ENCODE results near the gene JTB. TPM values are rescaled to one million over a fixed set of nuclear protein-coding genes. Genes with fewer than 3 reads are reported as not detected.

JTB gene
- total and polyA plus RNA-seq, 2 of the 4 experiments (the other 2 are of a cell fraction), result 123 to 138 TPM

DNA sequence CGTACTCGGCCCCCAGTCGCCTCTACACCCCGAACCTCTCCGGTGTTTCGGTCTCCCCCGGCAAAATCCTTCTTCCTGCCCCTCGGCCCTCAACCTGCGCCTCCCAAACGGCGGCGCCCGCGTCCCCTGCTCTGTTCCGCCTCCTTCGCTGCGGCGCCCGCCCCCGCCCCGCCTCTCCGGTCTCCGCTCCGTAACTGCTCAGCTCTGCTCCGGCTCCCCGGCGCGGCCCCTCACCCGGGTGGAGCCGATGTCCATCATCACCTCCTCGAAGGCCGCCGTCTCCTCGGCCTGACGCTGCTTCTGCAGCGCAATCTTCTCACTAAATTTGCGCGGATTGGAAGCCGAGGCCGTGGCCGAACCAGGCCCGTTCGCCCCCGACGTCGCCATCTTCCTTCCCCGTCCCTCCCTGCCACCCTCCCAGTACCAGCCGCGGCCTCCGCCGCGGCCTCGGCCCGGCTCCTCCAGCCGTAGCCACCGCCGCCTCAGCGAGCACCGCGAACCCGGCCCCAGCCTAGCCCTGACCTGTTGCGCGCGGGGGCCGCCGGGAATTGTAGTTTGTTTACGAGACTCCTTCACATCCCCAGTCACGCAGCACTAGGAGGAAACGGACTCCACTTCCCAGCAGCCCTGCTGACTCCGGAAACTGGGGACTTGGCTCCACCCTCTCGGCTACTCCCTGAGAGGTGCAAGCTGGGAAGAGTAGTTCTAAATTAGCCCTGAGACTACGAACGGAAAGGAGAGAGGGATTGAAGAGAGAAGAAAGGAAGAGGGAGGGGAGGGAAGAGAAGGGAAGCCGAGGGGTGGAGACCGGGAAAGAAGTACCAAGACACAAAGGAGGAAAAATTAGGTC, 19.1 kb downstream of the JTB start, which contains the start of gene CRTC2 (continued):
- TF ChIP-seq, protein P1, sequence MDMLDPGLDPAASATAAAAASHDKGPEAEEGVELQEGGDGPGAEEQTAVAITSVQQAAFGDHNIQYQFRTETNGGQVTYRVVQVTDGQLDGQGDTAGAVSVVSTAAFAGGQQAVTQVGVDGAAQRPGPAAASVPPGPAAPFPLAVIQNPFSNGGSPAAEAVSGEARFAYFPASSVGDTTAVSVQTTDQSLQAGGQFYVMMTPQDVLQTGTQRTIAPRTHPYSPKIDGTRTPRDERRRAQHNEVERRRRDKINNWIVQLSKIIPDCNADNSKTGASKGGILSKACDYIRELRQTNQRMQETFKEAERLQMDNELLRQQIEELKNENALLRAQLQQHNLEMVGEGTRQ (IDR thresholded peaks at IDR 0.05; ENCODE audit: low read depth, low read length), result no peak

DNA sequence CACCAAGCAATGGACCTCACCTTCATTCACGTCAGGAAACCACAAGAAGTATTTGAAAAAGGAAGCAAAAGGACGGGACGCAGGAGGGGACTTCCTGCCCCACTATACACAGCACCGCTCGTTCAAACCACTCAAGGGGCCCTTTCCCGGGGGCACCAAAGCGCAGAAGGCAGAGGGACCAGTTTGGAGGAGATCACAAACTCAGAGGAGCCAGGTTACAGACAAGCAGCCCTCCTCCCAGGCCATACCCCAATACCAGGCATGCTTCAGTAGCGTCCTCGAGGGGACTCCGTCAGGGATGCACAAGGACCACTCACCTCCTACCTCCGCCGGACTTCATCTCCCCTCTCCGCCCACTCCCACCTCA, 19.7 kb downstream of the JTB start:
- intact Hi-C loops (cut with micrococcal nuclease), result no loop called here
- ATAC-seq (ENCODE audit: low read depth), result peak; percentile 6
- POLR2A ChIA-PET (ENCODE audit: unreplicated experiment), result interaction anchor here (0.6 to 1.0 kb wide), 3 partner anchors 11 to 33 kb away, joined by 3 to 4 read pairs (median 3); partner anchors contain the start of gene DENND4B

More for the DNA sequence above, 19.7 kb downstream of the JTB start:
- H3K9ac ChIP-seq (ENCODE audit: low read depth, low read length), result peak overlapping the region; percentile 92
- H4K5ac ChIP-seq (ENCODE audit: low read depth, low read length), result peak overlapping the region; percentile 38; the same call in 1 of the 2 replicates
- H3K23ac ChIP-seq (ENCODE audit: low read depth, low read length), result peak overlapping the region; percentile 97
- H3K27me3 ChIP-seq (ENCODE audit: control insufficient read depth, insufficient read depth, low read length), result no peaks in the 10 kb centered on the region
- TF ChIP-seq, protein P2, sequence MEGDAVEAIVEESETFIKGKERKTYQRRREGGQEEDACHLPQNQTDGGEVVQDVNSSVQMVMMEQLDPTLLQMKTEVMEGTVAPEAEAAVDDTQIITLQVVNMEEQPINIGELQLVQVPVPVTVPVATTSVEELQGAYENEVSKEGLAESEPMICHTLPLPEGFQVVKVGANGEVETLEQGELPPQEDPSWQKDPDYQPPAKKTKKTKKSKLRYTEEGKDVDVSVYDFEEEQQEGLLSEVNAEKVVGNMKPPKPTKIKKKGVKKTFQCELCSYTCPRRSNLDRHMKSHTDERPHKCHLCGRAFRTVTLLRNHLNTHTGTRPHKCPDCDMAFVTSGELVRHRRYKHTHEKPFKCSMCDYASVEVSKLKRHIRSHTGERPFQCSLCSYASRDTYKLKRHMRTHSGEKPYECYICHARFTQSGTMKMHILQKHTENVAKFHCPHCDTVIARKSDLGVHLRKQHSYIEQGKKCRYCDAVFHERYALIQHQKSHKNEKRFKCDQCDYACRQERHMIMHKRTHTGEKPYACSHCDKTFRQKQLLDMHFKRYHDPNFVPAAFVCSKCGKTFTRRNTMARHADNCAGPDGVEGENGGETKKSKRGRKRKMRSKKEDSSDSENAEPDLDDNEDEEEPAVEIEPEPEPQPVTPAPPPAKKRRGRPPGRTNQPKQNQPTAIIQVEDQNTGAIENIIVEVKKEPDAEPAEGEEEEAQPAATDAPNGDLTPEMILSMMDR (conservative IDR thresholded peaks at IDR 0.05; ENCODE audit: low read depth, low read length), result no peak
- no peak for TF ChIP-seq MAFK (IDR thresholded peaks at IDR 0.05; ENCODE audit: low read depth, low read length)
- TF ChIP-seq CEBPB (IDR thresholded peaks at IDR 0.05; ENCODE audit: low read depth, low read length), result no peak
- H3K18ac ChIP-seq (ENCODE audit: low read depth, low read length), result 0 out of 2 replicates have a peak overlapping the region, but pooled peaks have one; percentile 15
- no peak overlapping the region for H2BK15ac ChIP-seq (ENCODE audit: low read depth, low read length)
- no peak overlapping the region for H2BK120ac ChIP-seq (ENCODE audit: low read depth, low read length)
- H3K4me3 ChIP-seq (ENCODE audit: insufficient read depth, low read depth, low read length), result peak overlapping the region; percentile 78
- H2AFZ ChIP-seq (replicated peaks; ENCODE audit: low read length, poor library complexity), result peak overlapping the region; percentile 86
- dilution Hi-C loops (cut with HindIII; ENCODE audit: low sequenced_read_pairs, unreplicated experiment) (no loop called here), in situ Hi-C loops (cut with MboI; ENCODE audit: low sequenced_read_pairs) (loop anchor here (25.0 kb wide), 1 partner anchor 420 kb away; the partner anchor contains the start of genes S100A3, S100A4, S100A5 and S100A6)
- H3K79me1 ChIP-seq (ENCODE audit: low read depth in 1 of 2, low read length in 2 of 2), result peaks cover 22 to 77% of the 10 kb centered on the region in 2 experiments
- H3K4me1 ChIP-seq (ENCODE audit: control insufficient read depth, insufficient read depth, low read length), result peaks cover 16% of the 10 kb centered on the region
- peak overlapping the region; percentile 71 for H2BK5ac ChIP-seq (ENCODE audit: low read depth, low read length, poor library complexity, severe bottlenecking)
- H3K27ac ChIP-seq (ENCODE audit: insufficient read depth, low read length), result peak overlapping the region; percentile 92
- no peaks in the 10 kb centered on the region for H3K9me3 ChIP-seq (ENCODE audit: control insufficient read depth, insufficient read depth, low read length)
- peak overlapping the region; percentile 92 for H2AK5ac ChIP-seq (ENCODE audit: low read depth, low read length)
- DNase-seq, result no peak
- H3K4ac ChIP-seq (ENCODE audit: low read depth, low read length), result peak overlapping the region; percentile 85
- WGBS, 2 experiments (ENCODE audit: extremely low coverage in 2 of 2, insufficient read length in 1 of 2), result 3% methylated on average over 5 of the region's 13 CpGs; no CpG with 5 or more reads in 1 of the 2 experiments
- H3K56ac ChIP-seq (ENCODE audit: extremely low read depth, insufficient read depth, low read length), result peak overlapping the region; percentile 61
- H3K14ac ChIP-seq (replicated peaks; ENCODE audit: low read depth, low read length), result peak overlapping the region; percentile 98
- H4K20me1 ChIP-seq (ENCODE audit: insufficient read depth, low read length), result peaks cover 42% of the 10 kb centered on the region
- CTCF ChIA-PET, result interaction anchor here (1.3 kb wide), 1 partner anchor 11 kb away, joined by 3 read pairs; the partner anchor contains the start of gene DENND4B
- H4K91ac ChIP-seq (ENCODE audit: insufficient read depth, low read depth, low read length), result peak overlapping the region; percentile 44; the same call in 1 of the 2 replicates
- peak overlapping the region; percentile 32 for H2AK9ac ChIP-seq (replicated peaks; ENCODE audit: low read depth, low read length, poor library complexity)
- peak overlapping the region; percentile 100 for H3K4me2 ChIP-seq (ENCODE audit: low read depth, low read length)
- H3K36me3 ChIP-seq (ENCODE audit: control insufficient read depth, insufficient read depth, low read length), result peaks cover 28% of the 10 kb centered on the region
- H2BK20ac ChIP-seq (ENCODE audit: low read depth, low read length), result no peak overlapping the region
- peak overlapping the region; percentile 19 to 67 for H4K8ac ChIP-seq (ENCODE audit: low read depth in 2 of 2, low read length in 2 of 2)
- H3K9me1 ChIP-seq (ENCODE audit: insufficient read depth, low read length), result peaks cover 27% of the 10 kb centered on the region
- BruUV-seq (replicated peaks), result no TSS peak
